ENCODE measurements around the gene TMEM8B. TPM values are rescaled to one million over a fixed set of nuclear protein-coding genes. Genes with fewer than 3 reads are reported as not detected.

TMEM8B gene
- total and polyA plus RNA-seq, 2 of the 8 experiments (the other 6 are each of a cell fraction or from before 2014, with no cell fraction given), result 7.5 to 10.4 TPM

DNA sequence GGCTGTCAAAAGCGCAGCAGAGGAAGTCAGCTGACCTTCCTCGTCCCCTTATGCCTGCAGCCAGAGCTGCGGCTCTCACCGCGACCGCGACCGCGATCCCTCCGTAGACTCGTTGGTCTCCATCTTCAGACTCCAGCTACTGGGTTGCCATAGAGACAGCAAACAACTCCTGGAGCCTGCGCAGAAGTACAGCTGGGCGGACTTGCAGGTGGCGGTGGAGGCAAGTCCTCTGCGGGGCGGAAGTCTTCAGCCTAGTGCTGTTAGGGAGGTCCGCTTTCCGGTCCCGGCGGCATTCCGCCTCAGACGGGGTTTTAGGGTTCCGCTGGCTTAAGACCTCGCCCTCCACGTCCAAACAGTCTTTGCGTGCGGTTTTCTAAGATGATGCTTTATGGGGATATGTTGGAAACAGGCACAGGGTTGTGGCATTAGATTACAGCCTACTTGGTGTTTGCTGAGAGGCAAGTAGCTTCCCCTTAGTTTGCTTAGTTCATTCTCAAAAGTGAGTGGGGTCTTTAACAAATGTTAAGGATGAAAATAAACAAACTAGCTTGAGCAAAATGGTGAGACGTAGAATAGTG, 16.9 kb upstream of the TMEM8B start, which contains the start of gene SPAG8:
Gene SPAG8, minus strand, starts transcription at position 238 of the 578 bp plus-strand sequence. Its CDS starts 115 bp downstream, at position 123.
- Histone ChIP-seq H3K79me1 (ENCODE audit: low read depth, low read length) (no peaks in the 10 kb centered on the region), H3K79me2 (ENCODE audit: control insufficient read depth in 1 of 2, insufficient read depth in 2 of 2, low read length in 2 of 2) (no peaks in the 10 kb centered on the region), H4K8ac (ENCODE audit: extremely low read depth, insufficient read depth, low read length) (no peak within 1 kb of the TSS; the same call in 1 of the 2 replicates), H2BK5ac (ENCODE audit: low read depth, low read length) (no peak within 1 kb of the TSS), H3K4me3 (ENCODE audit: extremely low read depth in 1 of 4, insufficient read depth in 2 of 4, low read depth in 3 of 4, low read length in 4 of 4) (peak within 1 kb of the TSS; percentile 42 to 65 (median 54); a peak in 7 of 8 replicates), H2AFZ (ENCODE audit: low read length) (peak within 1 kb of the TSS; percentile 95), H3K23ac (ENCODE audit: insufficient read length) (no peak within 1 kb of the TSS), H3K56ac (replicated peaks; ENCODE audit: insufficient read length, low read depth, low read length) (no peak within 1 kb of the TSS), H2BK20ac (ENCODE audit: low read length) (no peak within 1 kb of the TSS), H3K27me3 (replicated peaks in 1 of 4; ENCODE audit: control insufficient read depth in 3 of 4, extremely low read depth in 1 of 4, insufficient read depth in 3 of 4, low read length in 3 of 4) (peaks cover 0 to 3% (median 2%) of the 10 kb centered on the region in 4 experiments; a peak in 1 of 7 replicates), H3K4ac (replicated peaks; ENCODE audit: insufficient read length, low read depth, low read length) (no peak within 1 kb of the TSS), H2BK120ac (replicated peaks; ENCODE audit: low read depth, low read length) (no peak within 1 kb of the TSS), H2BK12ac (ENCODE audit: low read depth, low read length) (peak within 1 kb of the TSS; percentile 43; the same call in 1 of the 2 replicates), H3K4me2 (ENCODE audit: insufficient read depth in 1 of 2, low read depth in 2 of 2, low read length in 2 of 2) (peak within 1 kb of the TSS; percentile 88 to 90), H3K18ac (ENCODE audit: extremely low read depth, low read length) (peak within 1 kb of the TSS; percentile 51; the same call in 1 of the 2 replicates), H3K27ac (ENCODE audit: low read depth, low read length) (no peak within 1 kb of the TSS), H2BK15ac (ENCODE audit: low read length) (no peak within 1 kb of the TSS), H3K9me3 (ENCODE audit: insufficient read depth in 2 of 2, low read depth in 1 of 2, low read length in 1 of 2) (no peaks in the 10 kb centered on the region), H3K14ac (ENCODE audit: insufficient read length) (no peak within 1 kb of the TSS), H3K9ac (replicated peaks in 1 of 4; ENCODE audit: extremely low read depth in 1 of 4, low read depth in 3 of 4, low read length in 3 of 4) (peak within 1 kb of the TSS in 2 of 4 experiments; percentile 20 to 79; a peak in 2 of 7 replicates), H3K23me2 (ENCODE audit: low read depth, low read length) (peaks cover 4% of the 10 kb centered on the region), H2AK5ac (ENCODE audit: low read depth, low read length) (no peak within 1 kb of the TSS), H4K91ac (replicated peaks; ENCODE audit: insufficient read length, low read length) (peak within 1 kb of the TSS; percentile 34), H3K4me1 (replicated peaks in 1 of 4; ENCODE audit: control insufficient read depth in 3 of 4, insufficient read depth in 4 of 4, low read length in 3 of 4) (peaks cover 0 to 7% (median 4%) of the 10 kb centered on the region in 4 experiments; a peak in 6 of 7 replicates), H4K5ac (ENCODE audit: insufficient read length, low read depth, low read length) (no peak within 1 kb of the TSS), H4K20me1 (replicated peaks in 1 of 2; ENCODE audit: control insufficient read depth in 1 of 2, insufficient read depth in 2 of 2, low read length in 2 of 2) (peaks cover 0 to 2% of the 10 kb centered on the region in 2 experiments), H3K36me3 (ENCODE audit: control insufficient read depth in 2 of 4, insufficient read depth in 4 of 4, low read length in 3 of 4) (peaks cover 0 to 4% (median 0%) of the 10 kb centered on the region in 4 experiments; a peak in 2 of 8 replicates)
- FAIRE-seq, result peak; percentile 92
- ChIA-PET CTCF (ENCODE audit: partially characterized antibody) (interaction anchor here (0.6 to 6.2 kb wide), 18 partner anchors 12 to 260 kb away, joined by 3 to 115 read pairs (median 4); partner anchors contain the start of genes CCDC107, CREB3, FAM221B and MSMP), POLR2A (ENCODE audit: partially characterized antibody) (interaction anchor here (0.7 to 4.5 kb wide), 9 partner anchors 8 to 84 kb away, joined by 3 to 38 read pairs (median 4); partner anchors contain the start of genes CREB3, FAM221B, GBA2 and NPR2)
- DNase-seq (ENCODE audit: low read depth in 1 of 2, low spot score in 2 of 2), result peak; percentile 85 to 91
- WGBS, 2 experiments (ENCODE audit: extremely low coverage in 1 of 2, insufficient coverage in 1 of 2, insufficient read length in 1 of 2, insufficient replicate concordance in 2 of 2, low coverage in 1 of 2, low lambda C conversion rate in 2 of 2, missing lambda C conversion rate in 1 of 2), result 6% methylated on average over 28 of the region's 28 CpGs; no CpG with 5 or more reads in 1 of the 2 experiments
- TF ChIP-seq, protein P1, sequence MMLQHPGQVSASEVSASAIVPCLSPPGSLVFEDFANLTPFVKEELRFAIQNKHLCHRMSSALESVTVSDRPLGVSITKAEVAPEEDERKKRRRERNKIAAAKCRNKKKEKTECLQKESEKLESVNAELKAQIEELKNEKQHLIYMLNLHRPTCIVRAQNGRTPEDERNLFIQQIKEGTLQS (IDR thresholded peaks at IDR 0.05; ENCODE audit: insufficient read depth, low read depth, low read length), result no peak
- no peak for TF ChIP-seq CEBPB (IDR thresholded peaks at IDR 0.05; ENCODE audit: low read depth, low read length)
- no peak for TF ChIP-seq HDAC6 (IDR thresholded peaks at IDR 0.05; ENCODE audit: low read depth, low read length)
- no peak for TF ChIP-seq RXRA (IDR thresholded peaks at IDR 0.05; ENCODE audit: insufficient read depth, low read depth, low read length)
- 0 out of 4 replicates have a peak, but pooled peaks of 1 of the 2 experiments have one; percentile 4 for TF ChIP-seq RAD21 (IDR thresholded peaks at IDR 0.05 in 1 of 2, conservative IDR thresholded peaks at IDR 0.05 in 1 of 2; ENCODE audit: low read depth in 2 of 2, low read length in 2 of 2)
- TF ChIP-seq SIN3A (conservative IDR thresholded peaks at IDR 0.05 in 1 of 2, IDR thresholded peaks at IDR 0.05 in 1 of 2; ENCODE audit: low read depth in 1 of 2, low read length in 2 of 2), result peak; percentile 90 to 98
- TF ChIP-seq, protein P2, sequence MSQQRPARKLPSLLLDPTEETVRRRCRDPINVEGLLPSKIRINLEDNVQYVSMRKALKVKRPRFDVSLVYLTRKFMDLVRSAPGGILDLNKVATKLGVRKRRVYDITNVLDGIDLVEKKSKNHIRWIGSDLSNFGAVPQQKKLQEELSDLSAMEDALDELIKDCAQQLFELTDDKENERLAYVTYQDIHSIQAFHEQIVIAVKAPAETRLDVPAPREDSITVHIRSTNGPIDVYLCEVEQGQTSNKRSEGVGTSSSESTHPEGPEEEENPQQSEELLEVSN (IDR thresholded peaks at IDR 0.05), result 0 out of 2 replicates have a peak, but pooled peaks have one; percentile 35
- peak; percentile 39; the same call in 1 of the 2 replicates for TF ChIP-seq CHD2 (IDR thresholded peaks at IDR 0.05; ENCODE audit: low read length)
- TF ChIP-seq TEAD4 (IDR thresholded peaks at IDR 0.05; ENCODE audit: low read depth, low read length), result peak; percentile 83
- TF ChIP-seq SIRT6 (IDR thresholded peaks at IDR 0.05; ENCODE audit: low read length), result no peak
